ENCODE measurements around the gene HIP1. TPM values are rescaled to one million over a fixed set of nuclear protein-coding genes. Genes with fewer than 3 reads are reported as not detected.

HIP1 gene
- total and polyA plus RNA-seq, 2 of the 13 experiments (the other 11 are each of a cell fraction or from before 2014, with no cell fraction given) = 4.5 to 6.2 TPM

GRCh38 chr7:75688200-75689136, 50.3 kb downstream of the HIP1 start (continued):
- peak; percentile 87 for TF ChIP-seq ZGPAT (CRISPR knock-in tag; IDR thresholded peaks at IDR 0.05)
- TF ChIP-seq ZIK1 (CRISPR knock-in tag; IDR thresholded peaks at IDR 0.05; ENCODE audit: borderline replicate concordance, low read depth) = peak; percentile 24; the same call in 1 of the 2 replicates
- no peak for TF ChIP-seq MYPOP (CRISPR knock-in tag; IDR thresholded peaks at IDR 0.05)
- TF ChIP-seq AHR (CRISPR knock-in tag; IDR thresholded peaks at IDR 0.05) = peak; percentile 55; the same call in 1 of the 2 replicates
- TF ChIP-seq ZNF687 (CRISPR knock-in tag; IDR thresholded peaks at IDR 0.05) = peak; percentile 94
- TF ChIP-seq ZMYM3 (CRISPR knock-in tag; IDR thresholded peaks at IDR 0.05) = peak; percentile 84
- TF ChIP-seq ZNF484 (CRISPR knock-in tag; IDR thresholded peaks at IDR 0.05; ENCODE audit: borderline replicate concordance, low read depth) = no peak
- no peak for TF ChIP-seq TRIM24 (CRISPR knock-in tag; IDR thresholded peaks at IDR 0.05)
- TF ChIP-seq ZNF83 (CRISPR knock-in tag; IDR thresholded peaks at IDR 0.05; ENCODE audit: borderline replicate concordance) = no peak
- no peak for TF ChIP-seq HCFC1 (IDR thresholded peaks at IDR 0.05; ENCODE audit: low read depth, low read length)
- TF ChIP-seq FOSL1 (CRISPR knock-in tag; IDR thresholded peaks at IDR 0.05; ENCODE audit: borderline replicate concordance) = no peak
- TF ChIP-seq ZNF205 (CRISPR knock-in tag; IDR thresholded peaks at IDR 0.05) = peak; percentile 90
- no peak for TF ChIP-seq ZNF563 (CRISPR knock-in tag; IDR thresholded peaks at IDR 0.05)
- peak; percentile 28; the same call in 1 of the 2 replicates for TF ChIP-seq RERE (CRISPR knock-in tag; IDR thresholded peaks at IDR 0.05; ENCODE audit: low read depth)
- TF ChIP-seq POLR2G (IDR thresholded peaks at IDR 0.05; ENCODE audit: low read depth, low read length) = no peak
- TF ChIP-seq HOXA7 (CRISPR knock-in tag; IDR thresholded peaks at IDR 0.05) = no peak

Data from HepG2 (cell line).